Glutamatergic neuron (in vitro differentiated cells): Measurements from ENCODE around the gene EFCAB6. TPM values are rescaled to one million over a fixed set of nuclear protein-coding genes. Genes with fewer than 3 reads are reported as not detected.

Experiments
- DNase-seq: peaks from one replicate; pipeline ENCODE4 v3.0.0; 2022
- H3K27ac Mint-ChIP-seq: one replicate; pipeline ENCODE4 v1.8.0; 2020; ENCODE audit warnings: mild to moderate bottlenecking, mixed read lengths, inconsistent platforms; ENCODE audit not compliant: unreplicated experiment
- H3K27me3 Mint-ChIP-seq: one replicate; pipeline ENCODE4 v1.8.0; 2020; ENCODE audit warnings: mild to moderate bottlenecking, moderate library complexity, mixed read lengths, inconsistent platforms; ENCODE audit not compliant: unreplicated experiment
- H3K36me3 Mint-ChIP-seq: one replicate; pipeline ENCODE4 v1.8.0; 2020; ENCODE audit warnings: mild to moderate bottlenecking, mixed read lengths, inconsistent platforms; ENCODE audit not compliant: unreplicated experiment
- H3K4me1 Mint-ChIP-seq: one replicate; pipeline ENCODE4 v1.8.0; 2020; ENCODE audit warnings: mild to moderate bottlenecking, low read depth, mixed read lengths, inconsistent platforms; ENCODE audit not compliant: unreplicated experiment
- H3K4me3 Mint-ChIP-seq: one replicate; pipeline ENCODE4 v1.8.0; 2020; ENCODE audit warnings: mild to moderate bottlenecking, mixed read lengths, inconsistent platforms; ENCODE audit not compliant: unreplicated experiment
- H3K9me3 Mint-ChIP-seq: one replicate; pipeline ENCODE4 v1.8.0; 2020; ENCODE audit warnings: mild to moderate bottlenecking, moderate library complexity, mixed read lengths, inconsistent platforms; ENCODE audit not compliant: unreplicated experiment
- CTCF ChIP-seq: fragments of 200-600 bp; sonication (generic); IDR thresholded peaks from one replicate; pipeline ENCODE4 v1.5.0; 2021; ENCODE audit not compliant: partially characterized antibody, unreplicated experiment
- total RNA-seq: library from RNA; stranded (reverse); fragmentation: NEBNext Ultra II Directional; extraction: Animal tissue kit (Norgen Biotek cat#: 25700); gene quantifications from one replicate; pipeline ENCODE4 v1.2.1, GENCODE V29; 2021; ENCODE audit not compliant: unreplicated experiment

Gene EFCAB6
- total RNA-seq, 1 donor from 2014 or later = 0.96 TPM

- peak; percentile 13 for DNase-seq
- H3K27ac Mint-ChIP-seq = no peak overlapping the region
Measured at GRCh38 chr22:43847376-43848289, 35.5 kb upstream of the EFCAB6 start.

GRCh38 chr22:43846966-43847365 lies 34.9 kb upstream of the EFCAB6 start:
- Mint-ChIP-seq H3K36me3 (no peaks in the 10 kb centered on the region), H3K9me3 (peaks cover 11% of the 10 kb centered on the region), H3K4me1 (peaks cover 35% of the 10 kb centered on the region), H3K27me3 (peaks cover 7% of the 10 kb centered on the region), H3K27ac (peak overlapping the region; percentile 10), H3K4me3 (no peak overlapping the region)
- DNase-seq = peak; percentile 8
- TF ChIP-seq CTCF = no peak

More at GRCh38 chr22:43847376-43848289, 35.5 kb upstream of the EFCAB6 start:
- Mint-ChIP-seq H3K36me3 (no peaks in the 10 kb centered on the region), H3K4me3 (no peak overlapping the region), H3K27me3 (peaks cover 7% of the 10 kb centered on the region), H3K9me3 (peaks cover 11% of the 10 kb centered on the region), H3K4me1 (peaks cover 37% of the 10 kb centered on the region)
- no peak for TF ChIP-seq CTCF

DNA sequence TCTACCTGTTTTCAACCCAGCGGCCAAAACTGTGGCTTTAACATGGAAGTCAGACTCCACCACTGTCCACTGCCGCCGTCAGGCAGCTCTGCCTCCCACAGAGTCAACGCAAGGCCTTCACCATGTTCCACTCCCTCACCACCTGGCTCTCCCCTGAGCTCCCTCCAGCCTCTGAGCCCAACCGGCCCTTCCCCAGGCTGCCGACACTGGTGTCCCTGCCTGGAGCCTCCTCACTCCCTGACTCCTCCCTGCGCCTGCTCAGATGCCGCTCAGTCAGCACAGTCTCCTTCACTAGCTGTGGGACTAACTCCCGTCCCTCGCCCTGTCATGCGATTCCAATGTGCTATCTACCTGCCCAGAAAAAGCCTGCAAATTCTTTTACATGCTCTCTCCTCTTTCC lies 33.9 kb upstream of the EFCAB6 start:
- TF ChIP-seq CTCF = no peak
- Mint-ChIP-seq H3K4me1 (peaks cover 32% of the 10 kb centered on the region), H3K4me3 (peak overlapping the region; percentile 58), H3K27ac (peak overlapping the region; percentile 7), H3K36me3 (no peaks in the 10 kb centered on the region), H3K27me3 (peaks cover 7% of the 10 kb centered on the region), H3K9me3 (peaks cover 11% of the 10 kb centered on the region)
- DNase-seq = no peak

GRCh38 chr22:43844560-43845545 lies 32.7 kb upstream of the EFCAB6 start:
- Mint-ChIP-seq H3K27ac (no peak overlapping the region), H3K27me3 (peaks cover 7% of the 10 kb centered on the region), H3K4me3 (no peak overlapping the region), H3K36me3 (no peaks in the 10 kb centered on the region), H3K9me3 (peaks cover 11% of the 10 kb centered on the region), H3K4me1 (peaks cover 28% of the 10 kb centered on the region)
- no peak for DNase-seq
- TF ChIP-seq CTCF = no peak
